ENCODE results near the gene CCL27. TPM values are rescaled to one million over a fixed set of nuclear protein-coding genes. Genes with fewer than 3 reads are reported as not detected.

CCL27 gene
- total RNA-seq, 1 donor from 2014 or later: not detected

- intact Hi-C loops (cut with DNase I): no loop called here
- H3K4me1 ChIP-seq: peaks cover 27% of the 10 kb centered on the region
Observed at GRCh38 chr9:34664281-34665066, 2.0 kb upstream of the CCL27 start.

DNA sequence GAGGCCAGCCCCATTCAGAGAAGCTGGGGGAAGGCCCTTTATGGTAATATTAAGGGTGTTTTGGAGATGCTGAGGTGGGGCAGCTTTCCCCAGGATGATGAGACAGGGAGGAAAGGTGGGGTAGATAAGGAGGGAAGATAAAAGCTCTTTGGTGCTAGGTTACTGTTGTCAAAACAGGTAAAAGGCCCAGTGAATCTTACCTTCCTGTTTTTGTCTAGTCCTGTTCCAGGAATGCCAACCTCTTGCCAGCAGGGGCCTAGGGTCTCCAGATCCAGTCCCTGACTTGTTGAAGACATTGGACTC lies 797 bp upstream of the CCL27 start:
- Histone ChIP-seq H3K36me3 (no peaks in the 10 kb centered on the region), H3K4me3 (no peak overlapping the region), H3K27ac (no peak overlapping the region), H3K4me1 (peaks cover 27% of the 10 kb centered on the region), H3K27me3 (no peaks in the 10 kb centered on the region), H3K9me3 (no peaks in the 10 kb centered on the region)
- DNase-seq (ENCODE audit: extremely low spot score in 2 of 2): no peak
- intact Hi-C loops (cut with DNase I): no loop called here
- TF ChIP-seq POLR2A (IDR thresholded peaks at IDR 0.05) (no peak), POLR2AphosphoS5 (IDR thresholded peaks at IDR 0.05; ENCODE audit: insufficient read depth in 1 of 2, low read depth in 1 of 2) (no peak), CTCF (IDR thresholded peaks at IDR 0.05) (no peak)

More at GRCh38 chr9:34664281-34665066, 2.0 kb upstream of the CCL27 start:
- DNase-seq (ENCODE audit: extremely low spot score in 2 of 2): no peak
- Histone ChIP-seq H3K36me3 (no peaks in the 10 kb centered on the region), H3K27me3 (no peaks in the 10 kb centered on the region), H3K27ac (peak overlapping the region; percentile 99), H3K9me3 (no peaks in the 10 kb centered on the region), H3K4me3 (peak overlapping the region; percentile 47 to 79)
- TF ChIP-seq POLR2AphosphoS5 (IDR thresholded peaks at IDR 0.05; ENCODE audit: insufficient read depth in 1 of 2, low read depth in 1 of 2) (no peak), POLR2A (IDR thresholded peaks at IDR 0.05) (no peak), CTCF (IDR thresholded peaks at IDR 0.05) (peak; percentile 48 to 56 (median 54))

- no peaks in the 10 kb centered on the region for H3K36me3 ChIP-seq
Observed at GRCh38 chr9:34659592-34660253, 2.7 kb downstream of the CCL27 start.

GRCh38 chr9:34658461-34658860 lies 4.0 kb downstream of the CCL27 start:
- DNase-seq (ENCODE audit: extremely low spot score in 2 of 2): no peak
- no peaks in the 10 kb centered on the region for H3K36me3 ChIP-seq

More at GRCh38 chr9:34659592-34660253, 2.7 kb downstream of the CCL27 start:
- Histone ChIP-seq H3K27me3 (no peaks in the 10 kb centered on the region), H3K27ac (no peak overlapping the region), H3K9me3 (no peaks in the 10 kb centered on the region), H3K4me1 (peaks cover 27% of the 10 kb centered on the region), H3K4me3 (no peak overlapping the region)
- DNase-seq (ENCODE audit: extremely low spot score in 2 of 2): no peak
- intact Hi-C loops (cut with DNase I): no loop called here
- TF ChIP-seq POLR2AphosphoS5 (IDR thresholded peaks at IDR 0.05; ENCODE audit: insufficient read depth in 1 of 2, low read depth in 1 of 2): no peak
- no peak for TF ChIP-seq POLR2A (IDR thresholded peaks at IDR 0.05)
- TF ChIP-seq CTCF (IDR thresholded peaks at IDR 0.05): no peak

More at GRCh38 chr9:34658461-34658860, 4.0 kb downstream of the CCL27 start:
- TF ChIP-seq CTCF (IDR thresholded peaks at IDR 0.05): no peak
- TF ChIP-seq POLR2AphosphoS5 (IDR thresholded peaks at IDR 0.05; ENCODE audit: insufficient read depth in 1 of 2, low read depth in 1 of 2): no peak
- no peak for TF ChIP-seq POLR2A (IDR thresholded peaks at IDR 0.05)
- Histone ChIP-seq H3K4me3 (no peak overlapping the region), H3K4me1 (peaks cover 31% of the 10 kb centered on the region), H3K9me3 (no peaks in the 10 kb centered on the region), H3K27me3 (no peaks in the 10 kb centered on the region), H3K27ac (no peak overlapping the region)
- intact Hi-C loops (cut with DNase I): no loop called here

Measured in vagina (tissue), 2 donors.